ENCODE data around the gene CLIP4.

CLIP4 gene

GRCh38 chr2:29191817-29192216 lies 76.6 kb downstream of the CLIP4 start:
- TF ChIP-seq EZH2phosphoT487 (IDR thresholded peaks at IDR 0.05; ENCODE audit: borderline replicate concordance, low read length) (no peak), CTCF (IDR thresholded peaks at IDR 0.05; ENCODE audit: low read depth, low read length, poor library complexity, severe bottlenecking) (no peak)
- H3K4me1 ChIP-seq (ENCODE audit: control insufficient read depth, low read length), result peaks cover 17% of the 10 kb centered on the region
- no peaks in the 10 kb centered on the region for H3F3A ChIP-seq (ENCODE audit: control insufficient read depth, insufficient read depth)
- no peak overlapping the region for H3K27ac ChIP-seq (ENCODE audit: low read depth, low read length)
- no peaks in the 10 kb centered on the region for H3K36me3 ChIP-seq (ENCODE audit: control insufficient read depth, low read length)
- H3K9me3 ChIP-seq (ENCODE audit: control insufficient read depth, insufficient read depth, low read length), result no peaks in the 10 kb centered on the region
- no peaks in the 10 kb centered on the region for H4K20me1 ChIP-seq (ENCODE audit: control insufficient read depth, insufficient read depth, low read depth, low read length)
- no peak overlapping the region for H3K4me2 ChIP-seq (ENCODE audit: low read length)
- no peaks in the 10 kb centered on the region for H3K9me2 ChIP-seq (replicated peaks; ENCODE audit: control insufficient read depth, low read length)
- H3K79me2 ChIP-seq (ENCODE audit: control insufficient read depth, low read length), result no peaks in the 10 kb centered on the region
- no peaks in the 10 kb centered on the region for H3K27me3 ChIP-seq (ENCODE audit: control insufficient read depth, low read length)
- H3K4me3 ChIP-seq (ENCODE audit: low read length), result no peak overlapping the region

DNA sequence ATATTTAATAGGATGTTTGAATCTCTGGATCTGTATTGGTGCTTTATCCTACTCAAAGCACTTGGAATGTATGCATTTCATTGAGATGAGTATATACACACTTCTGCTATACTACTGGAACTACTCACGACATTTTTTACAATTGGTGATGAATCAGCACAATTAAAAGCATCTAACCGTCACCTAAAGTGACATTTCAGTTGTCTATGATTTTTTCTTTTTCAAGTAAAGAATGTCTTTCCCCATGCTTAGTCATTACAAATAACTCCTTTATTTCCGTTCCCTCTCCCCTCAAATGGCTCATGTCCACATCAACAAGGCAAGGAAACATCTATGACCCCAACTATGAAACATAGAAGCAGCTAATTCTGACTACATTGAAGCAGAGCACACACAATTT lies 77.3 kb downstream of the CLIP4 start:
- TF ChIP-seq EZH2phosphoT487 (IDR thresholded peaks at IDR 0.05; ENCODE audit: borderline replicate concordance, low read length) (no peak), CTCF (IDR thresholded peaks at IDR 0.05; ENCODE audit: low read depth, low read length, poor library complexity, severe bottlenecking) (no peak)
- H3K27ac ChIP-seq (ENCODE audit: low read depth, low read length), result no peak overlapping the region

GRCh38 chr2:29193111-29193510 lies 77.9 kb downstream of the CLIP4 start:
- Histone ChIP-seq H3K79me2 (ENCODE audit: control insufficient read depth, low read length) (no peaks in the 10 kb centered on the region), H4K20me1 (ENCODE audit: control insufficient read depth, insufficient read depth, low read depth, low read length) (no peaks in the 10 kb centered on the region), H3F3A (ENCODE audit: control insufficient read depth, insufficient read depth) (no peaks in the 10 kb centered on the region), H3K4me2 (ENCODE audit: low read length) (no peak overlapping the region), H3K9me3 (ENCODE audit: control insufficient read depth, insufficient read depth, low read length) (no peaks in the 10 kb centered on the region), H3K27ac (ENCODE audit: low read depth, low read length) (no peak overlapping the region), H3K4me3 (ENCODE audit: low read length) (no peak overlapping the region), H3K4me1 (ENCODE audit: control insufficient read depth, low read length) (peaks cover 17% of the 10 kb centered on the region), H3K36me3 (ENCODE audit: control insufficient read depth, low read length) (no peaks in the 10 kb centered on the region), H3K27me3 (ENCODE audit: control insufficient read depth, low read length) (no peaks in the 10 kb centered on the region), H3K9me2 (replicated peaks; ENCODE audit: control insufficient read depth, low read length) (no peaks in the 10 kb centered on the region)
- TF ChIP-seq EZH2phosphoT487 (IDR thresholded peaks at IDR 0.05; ENCODE audit: borderline replicate concordance, low read length) (no peak), CTCF (IDR thresholded peaks at IDR 0.05; ENCODE audit: low read depth, low read length, poor library complexity, severe bottlenecking) (no peak)

More for the DNA sequence above, 77.3 kb downstream of the CLIP4 start:
- no peaks in the 10 kb centered on the region for H3K27me3 ChIP-seq (ENCODE audit: control insufficient read depth, low read length)
- no peak overlapping the region for H3K4me3 ChIP-seq (ENCODE audit: low read length)
- no peaks in the 10 kb centered on the region for H3K36me3 ChIP-seq (ENCODE audit: control insufficient read depth, low read length)
- no peak overlapping the region for H3K4me2 ChIP-seq (ENCODE audit: low read length)
- no peaks in the 10 kb centered on the region for H3F3A ChIP-seq (ENCODE audit: control insufficient read depth, insufficient read depth)
- no peaks in the 10 kb centered on the region for H4K20me1 ChIP-seq (ENCODE audit: control insufficient read depth, insufficient read depth, low read depth, low read length)
- H3K4me1 ChIP-seq (ENCODE audit: control insufficient read depth, low read length), result peaks cover 17% of the 10 kb centered on the region
- H3K9me2 ChIP-seq (replicated peaks; ENCODE audit: control insufficient read depth, low read length), result no peaks in the 10 kb centered on the region
- no peaks in the 10 kb centered on the region for H3K79me2 ChIP-seq (ENCODE audit: control insufficient read depth, low read length)
- H3K9me3 ChIP-seq (ENCODE audit: control insufficient read depth, insufficient read depth, low read length), result no peaks in the 10 kb centered on the region

DNA sequence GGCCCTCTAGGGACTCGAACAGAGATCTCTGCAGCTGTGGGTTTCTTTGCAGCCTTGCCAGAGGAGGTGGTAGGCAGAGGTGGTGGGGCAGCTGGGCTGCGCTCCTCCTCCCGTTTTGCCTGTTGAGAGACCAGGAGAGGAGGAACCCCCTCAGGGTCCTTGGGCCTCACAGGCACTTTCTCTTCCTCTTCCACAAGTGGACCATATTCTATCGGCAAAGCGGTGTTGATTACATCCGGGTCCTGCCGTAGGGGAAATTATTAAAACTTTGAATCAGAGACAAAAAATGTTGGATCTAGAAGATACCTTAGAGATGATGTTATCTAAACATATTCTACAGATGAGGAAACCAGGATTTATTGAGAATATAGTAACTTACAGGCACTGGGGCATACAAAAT lies 78.5 kb downstream of the CLIP4 start:
- TF ChIP-seq CTCF (IDR thresholded peaks at IDR 0.05; ENCODE audit: low read depth, low read length, poor library complexity, severe bottlenecking) (no peak), EZH2phosphoT487 (IDR thresholded peaks at IDR 0.05; ENCODE audit: borderline replicate concordance, low read length) (no peak)
- no peak overlapping the region for H3K4me3 ChIP-seq (ENCODE audit: low read length)
- H3K9me2 ChIP-seq (replicated peaks; ENCODE audit: control insufficient read depth, low read length), result no peaks in the 10 kb centered on the region
- H3F3A ChIP-seq (ENCODE audit: control insufficient read depth, insufficient read depth), result no peaks in the 10 kb centered on the region
- peaks cover 16% of the 10 kb centered on the region for H3K4me1 ChIP-seq (ENCODE audit: control insufficient read depth, low read length)
- H3K36me3 ChIP-seq (ENCODE audit: control insufficient read depth, low read length), result no peaks in the 10 kb centered on the region
- H3K79me2 ChIP-seq (ENCODE audit: control insufficient read depth, low read length), result no peaks in the 10 kb centered on the region
- H3K27ac ChIP-seq (ENCODE audit: low read depth, low read length), result no peak overlapping the region
- H3K27me3 ChIP-seq (ENCODE audit: control insufficient read depth, low read length), result no peaks in the 10 kb centered on the region
- no peaks in the 10 kb centered on the region for H3K9me3 ChIP-seq (ENCODE audit: control insufficient read depth, insufficient read depth, low read length)
- H4K20me1 ChIP-seq (ENCODE audit: control insufficient read depth, insufficient read depth, low read depth, low read length), result no peaks in the 10 kb centered on the region
- H3K4me2 ChIP-seq (ENCODE audit: low read length), result no peak overlapping the region
